ENCODE data around the gene CCDC68.

CCDC68 gene

DNA sequence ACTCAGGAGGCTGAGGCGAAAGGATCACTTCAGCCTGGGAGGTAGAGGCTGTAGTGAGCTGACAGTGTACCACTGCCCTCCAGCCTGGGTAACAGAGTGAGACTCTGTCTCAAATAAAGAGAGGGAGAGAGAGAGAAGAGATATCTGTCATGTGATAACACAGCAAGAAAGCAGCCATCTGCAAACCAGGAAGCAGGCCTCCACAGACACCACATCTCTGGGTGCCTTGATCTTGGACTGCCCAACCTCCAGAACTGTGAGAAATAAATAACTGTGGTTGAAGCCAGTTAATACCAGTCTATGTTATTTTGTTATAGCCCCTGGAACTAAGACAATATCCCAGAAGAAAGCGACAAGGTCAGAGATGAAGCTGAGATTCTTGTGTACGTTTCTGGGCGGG lies 2.6 kb upstream of the CCDC68 start:
- no peak for DNase-seq (ENCODE audit: low read depth in 3 of 3, low spot score in 1 of 3)

DNA sequence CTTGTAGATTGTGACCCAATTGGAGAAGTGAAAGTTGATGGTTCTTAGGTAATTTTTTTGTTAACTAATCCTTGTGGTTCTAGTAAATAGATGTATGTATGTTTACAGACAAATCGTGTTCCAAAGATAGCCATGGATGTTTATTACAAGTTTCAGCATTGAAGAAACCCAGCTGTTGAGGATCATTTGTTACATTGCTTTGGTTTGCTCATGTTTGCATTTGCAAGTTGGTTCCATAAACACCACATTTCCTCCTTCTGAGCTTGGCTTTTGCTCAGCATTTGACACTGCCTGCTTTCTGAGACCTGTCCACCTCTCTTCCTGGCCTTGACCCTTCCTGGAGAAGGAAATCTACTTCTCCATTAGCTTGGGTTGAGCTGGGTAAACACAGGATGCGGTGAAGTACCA lies 1.8 kb upstream of the CCDC68 start:
- DNase-seq (ENCODE audit: low read depth in 3 of 3, low spot score in 1 of 3): no peak

GRCh38 chr18:54960197-54960596 lies 936 bp upstream of the CCDC68 start:
- DNase-seq (ENCODE audit: low read depth in 3 of 3, low spot score in 1 of 3): no peak

DNA sequence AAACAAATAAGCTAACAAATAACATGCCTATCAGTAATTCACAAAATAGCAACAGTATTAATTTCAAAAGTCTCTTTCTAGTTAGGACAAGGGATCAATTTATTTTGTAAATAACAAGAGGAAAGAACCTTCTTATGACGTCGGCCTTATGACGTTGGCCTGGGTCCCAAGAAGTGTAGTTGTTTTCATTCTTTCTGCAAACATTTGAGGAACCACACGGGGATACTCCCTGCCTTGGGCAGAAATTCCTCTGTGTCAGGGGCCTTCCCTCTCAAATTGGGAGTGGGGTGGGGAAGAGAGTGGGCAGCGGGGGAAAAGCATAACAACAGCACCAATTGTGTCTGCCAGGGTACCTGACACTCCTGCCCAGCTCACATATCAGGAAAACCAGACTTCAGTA lies 1.3 kb downstream of the CCDC68 start:
- no peak for DNase-seq (ENCODE audit: low read depth in 3 of 3, low spot score in 1 of 3)

DNA sequence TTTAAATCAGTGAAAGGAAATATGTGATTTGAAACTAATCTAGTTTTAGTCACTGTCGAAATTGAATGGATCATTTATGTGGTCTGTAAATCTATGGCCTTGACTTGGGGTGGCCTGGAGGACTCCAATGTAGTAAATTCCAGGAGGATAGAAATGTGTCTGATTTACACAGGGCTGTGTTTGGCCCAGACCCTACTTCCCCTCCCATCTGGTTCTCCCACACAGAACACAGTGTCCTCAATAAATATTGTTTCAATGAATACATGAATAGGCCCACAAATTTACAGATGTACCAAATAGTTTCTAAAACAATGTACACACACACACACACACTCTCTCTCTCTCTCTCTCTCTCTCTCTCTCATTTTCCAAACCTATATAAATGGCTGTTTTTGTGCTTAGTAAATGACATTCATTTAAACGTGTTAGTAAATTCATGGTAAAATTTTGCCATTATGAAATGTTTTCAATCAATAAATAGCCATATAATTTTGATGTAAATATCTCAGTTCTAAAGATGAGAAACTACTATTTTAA lies 1.9 kb downstream of the CCDC68 start:
- DNase-seq (ENCODE audit: low read depth in 3 of 3, low spot score in 1 of 3): no peak

- DNase-seq (ENCODE audit: low read depth in 3 of 3, low spot score in 1 of 3): no peak
Measured at GRCh38 chr18:54956506-54956905, 2.8 kb downstream of the CCDC68 start.

- DNase-seq (ENCODE audit: low read depth in 3 of 3, low spot score in 1 of 3): no peak
Measured at GRCh38 chr18:54952026-54952425, 7.2 kb downstream of the CCDC68 start.

DNA sequence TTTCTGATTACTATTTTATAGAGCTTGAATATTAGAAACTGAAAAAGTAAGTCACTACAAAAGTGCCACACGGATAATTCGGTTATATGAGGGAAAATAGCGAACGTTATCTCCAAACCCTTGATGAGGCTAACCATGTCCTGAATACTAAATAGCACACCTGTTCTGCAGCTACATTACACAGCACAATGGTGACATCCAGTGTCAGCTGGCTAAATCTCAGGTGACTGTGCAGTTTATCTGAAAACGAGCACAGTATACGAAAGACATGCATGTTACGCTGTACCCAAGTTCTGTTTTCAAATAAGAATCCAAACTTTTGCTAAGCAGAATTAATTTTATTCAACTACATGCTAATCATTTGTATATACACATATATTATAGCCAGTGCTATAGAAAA lies 9.0 kb downstream of the CCDC68 start:
- no peak for DNase-seq (ENCODE audit: low read depth in 3 of 3, low spot score in 1 of 3)

GRCh38 chr18:54949588-54949987 lies 9.7 kb downstream of the CCDC68 start:
- DNase-seq (ENCODE audit: low read depth in 3 of 3, low spot score in 1 of 3): no peak

DNA sequence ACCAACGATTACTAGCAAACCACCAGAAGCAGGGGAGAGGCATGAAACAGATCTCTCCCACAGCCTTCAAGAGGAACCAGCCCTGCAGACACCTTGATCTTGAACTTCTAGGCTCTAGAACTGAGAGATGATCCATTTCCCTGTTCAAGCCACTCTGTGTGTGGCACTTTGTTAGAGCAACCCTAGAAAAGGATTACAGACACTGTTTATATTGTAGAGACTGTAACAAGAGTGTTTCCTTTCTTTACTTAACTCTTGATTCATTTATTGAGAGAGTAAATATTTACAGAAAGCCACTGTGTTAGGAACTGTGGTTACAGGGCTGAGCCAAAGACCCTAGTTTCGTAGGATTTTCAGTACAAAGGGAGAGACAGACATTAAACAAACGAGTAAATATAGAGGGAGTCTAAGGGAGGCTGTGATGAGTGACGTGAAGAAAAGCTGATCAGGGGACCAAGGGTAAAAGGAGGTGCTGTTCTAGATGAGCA lies 10.9 kb downstream of the CCDC68 start:
- DNase-seq (ENCODE audit: low read depth in 3 of 3, low spot score in 1 of 3): no peak

GRCh38 chr18:54947091-54947490 lies 12.2 kb downstream of the CCDC68 start:
- DNase-seq (ENCODE audit: low read depth in 3 of 3, low spot score in 1 of 3): no peak

- no peak for DNase-seq (ENCODE audit: low read depth in 3 of 3, low spot score in 1 of 3)
Measured at GRCh38 chr18:54946149-54946581, 13.1 kb downstream of the CCDC68 start.

DNA sequence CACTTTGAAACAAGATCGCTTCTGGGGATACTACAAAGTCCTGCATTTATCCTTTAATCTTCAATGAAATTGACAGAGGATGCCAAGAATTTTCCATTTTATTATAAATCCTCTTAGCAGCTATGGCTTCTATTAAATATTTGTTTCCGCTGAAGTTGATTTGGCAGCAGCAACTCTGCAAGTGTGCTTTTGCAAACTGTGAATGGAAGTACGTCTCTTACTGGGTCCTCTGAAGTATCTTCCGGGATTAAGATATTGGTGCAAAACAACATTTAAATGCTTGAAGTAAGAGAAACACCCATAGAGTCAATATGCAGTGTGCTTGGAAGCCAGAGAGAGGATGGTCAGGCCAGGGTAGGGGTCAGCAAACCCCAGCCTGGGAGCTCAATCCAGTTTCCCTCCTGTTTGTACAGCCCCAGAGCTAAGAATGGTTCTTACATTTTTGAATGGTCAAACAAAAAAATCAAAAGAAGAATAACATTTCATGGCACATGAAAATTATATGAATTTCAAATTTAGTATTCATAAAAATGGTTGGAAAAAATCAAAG lies 13.6 kb downstream of the CCDC68 start:
- DNase-seq (ENCODE audit: low read depth in 3 of 3, low spot score in 1 of 3): no peak

DNA sequence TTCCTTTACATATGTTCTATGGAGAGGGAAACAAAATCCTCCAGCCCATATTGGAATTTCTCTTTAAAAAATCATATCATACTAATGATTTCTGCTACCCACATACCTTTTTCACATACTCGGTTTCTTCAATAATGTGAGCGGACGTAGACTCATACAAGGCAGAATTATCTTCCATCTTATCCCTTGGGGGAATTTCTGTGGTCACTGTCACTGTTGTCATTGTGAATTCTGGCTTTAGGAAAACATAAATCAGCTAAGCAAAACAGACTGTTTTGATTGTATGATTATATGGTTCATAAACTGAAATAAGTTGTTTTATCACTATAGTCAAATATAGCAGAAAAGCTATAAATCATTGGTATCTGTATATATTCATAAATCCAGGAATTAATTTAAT lies 16.7 kb downstream of the CCDC68 start:
- no peak for DNase-seq (ENCODE audit: low read depth in 3 of 3, low spot score in 1 of 3)

GRCh38 chr18:54942144-54942543 lies 17.1 kb downstream of the CCDC68 start:
- DNase-seq (ENCODE audit: low read depth in 3 of 3, low spot score in 1 of 3): no peak

DNA sequence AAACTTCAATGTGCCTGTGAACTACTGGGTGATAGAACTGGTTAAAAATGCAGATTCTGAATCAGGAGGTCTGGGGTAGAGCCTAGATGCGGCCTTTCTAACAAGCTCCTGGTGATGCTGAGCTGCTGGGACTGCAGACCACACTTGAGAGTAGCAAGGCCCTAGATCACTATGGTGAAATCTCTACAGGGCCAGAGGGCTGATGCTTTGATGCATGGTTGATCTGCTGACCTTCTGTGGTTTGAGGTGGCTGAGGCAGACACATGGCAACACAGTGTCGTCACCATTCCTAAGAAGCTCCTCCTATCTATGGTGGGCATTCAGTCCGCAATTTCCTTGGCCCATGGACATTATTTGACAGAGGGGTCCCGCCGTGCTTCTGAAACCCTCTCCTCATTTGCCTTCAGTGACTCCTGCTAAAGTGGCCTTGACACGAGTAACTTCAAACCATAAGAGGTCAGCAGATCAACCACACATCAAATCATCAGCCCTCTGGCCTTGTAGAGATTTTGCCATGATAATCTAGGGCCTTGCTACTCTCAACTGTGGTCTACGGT lies 19.8 kb downstream of the CCDC68 start:
- no peak for DNase-seq (ENCODE audit: low read depth in 3 of 3, low spot score in 1 of 3)

DNA sequence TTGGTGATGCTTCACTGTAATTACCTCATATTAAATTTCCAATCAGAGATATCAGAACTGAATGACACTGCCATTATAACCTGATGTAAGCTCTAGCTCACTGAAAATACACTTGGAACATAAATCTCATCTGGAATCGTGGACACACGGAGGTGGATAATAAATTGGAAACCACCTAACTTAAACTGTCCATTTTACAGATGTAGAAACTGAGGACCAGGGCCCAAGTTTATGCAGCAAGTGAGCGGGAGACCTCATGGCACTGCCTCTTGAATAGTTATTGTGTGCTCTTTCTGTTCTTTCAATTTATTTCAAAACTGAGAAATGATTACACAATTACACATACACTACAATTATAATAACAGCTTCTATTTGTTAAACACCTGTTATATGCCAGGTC lies 20.8 kb downstream of the CCDC68 start:
- DNase-seq (ENCODE audit: low read depth in 3 of 3, low spot score in 1 of 3): no peak

- DNase-seq (ENCODE audit: low read depth in 3 of 3, low spot score in 1 of 3): no peak
Measured at GRCh38 chr18:54932472-54932871, 26.8 kb downstream of the CCDC68 start.

DNA sequence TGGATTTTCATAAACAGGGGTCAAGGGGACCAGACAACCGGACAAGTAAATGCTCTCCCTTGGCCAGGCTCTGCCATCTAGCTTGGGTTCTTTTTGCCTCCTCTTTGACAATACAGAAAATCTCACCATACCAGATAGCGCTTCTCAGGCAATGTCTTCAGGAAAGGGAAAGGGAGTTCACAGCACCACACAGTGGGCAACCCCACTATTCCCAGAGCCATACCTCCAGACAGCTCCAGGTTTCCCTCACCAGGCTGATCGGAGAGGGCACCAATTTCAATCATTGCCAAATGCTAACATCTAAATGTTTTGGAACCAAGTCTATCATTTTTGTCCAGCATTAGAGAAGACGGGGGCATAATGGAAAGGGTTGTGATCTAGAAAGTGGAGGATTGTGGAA lies 28.1 kb downstream of the CCDC68 start:
- no peak for DNase-seq (ENCODE audit: low read depth in 3 of 3, low spot score in 1 of 3)

GRCh38 chr18:54928236-54928635 lies 31.0 kb downstream of the CCDC68 start:
- DNase-seq (ENCODE audit: low read depth in 3 of 3, low spot score in 1 of 3): no peak

DNA sequence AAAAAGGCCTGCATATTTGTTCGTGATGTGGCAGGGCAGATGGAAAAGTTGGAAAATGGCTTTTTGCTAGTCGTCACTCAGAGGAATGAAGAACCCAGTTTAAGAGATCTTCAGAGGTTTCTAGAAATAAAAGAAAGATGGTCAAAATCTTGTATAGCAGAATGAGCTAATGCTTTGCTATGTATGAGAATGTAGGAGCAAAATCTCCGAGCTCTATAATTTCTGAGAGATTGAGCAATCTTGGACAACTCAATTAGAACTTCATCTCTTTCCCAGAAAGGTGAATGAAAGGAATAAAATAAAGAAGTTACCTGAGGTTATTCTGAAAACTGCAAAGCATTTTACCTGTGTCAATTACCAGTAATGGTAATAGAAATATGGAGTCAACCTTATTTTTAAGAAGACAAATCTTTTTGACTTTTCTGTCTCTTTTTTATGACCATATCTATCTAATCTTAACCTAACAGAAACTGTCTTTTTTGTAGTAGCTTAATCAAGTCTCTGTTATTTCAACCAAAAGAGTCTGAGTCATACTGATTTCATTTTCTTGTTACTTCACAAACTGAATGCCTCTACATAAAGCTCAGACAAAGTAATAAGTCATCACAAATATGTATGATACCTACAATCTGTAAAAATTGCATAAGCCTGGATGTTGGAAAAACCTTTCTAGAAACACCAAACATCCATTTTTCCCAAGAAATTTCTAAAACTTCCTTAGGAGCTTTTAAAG lies 32.5 kb downstream of the CCDC68 start:
- DNase-seq (ENCODE audit: low read depth in 3 of 3, low spot score in 1 of 3): no peak

- no peak for DNase-seq (ENCODE audit: low read depth in 3 of 3, low spot score in 1 of 3)
Measured at GRCh38 chr18:54924948-54925347, 34.3 kb downstream of the CCDC68 start.
